K562 (cell line): Measurements from ENCODE around the gene SUPT5H. TPM values are rescaled to one million over a fixed set of nuclear protein-coding genes. Genes with fewer than 3 reads are reported as not detected.

Source experiments
- ATAC-seq: fragments of 200-7000 bp; cut with Tn5 transposase; 3 replicates; pipeline ENCODE4 v1.9.1; 2020; ENCODE audit warnings: moderate library complexity
- BruUV-seq: library from RNA; stranded (reverse); fragments of 400-500 nt; replicated peaks from 2 replicates; lab custom pipeline; 2021; lab: Mats Ljungman, UMichigan
- CTCF ChIA-PET: fragments of 300-600 bp; formaldehyde crosslinking; extraction: SDS; loops from one replicate; lab custom pipeline; 2021; ENCODE audit warnings: low intra/inter-chr PET ratio; lab: Yijun Ruan, JAX
- POLR2A ChIA-PET: fragments of 300-600, 350-650 bp; sonication (Branson Sonifier 250); formaldehyde crosslinking; extraction: SDS; loops from one replicate; lab custom pipeline; 2021; ENCODE audit warnings: antibody characterized with exemption, inconsistent platforms; lab: Yijun Ruan, JAX
- DNase-seq, 4 experiments: peaks; one replicate each; pipeline versions ENCODE4 v3.0.0 to v3.0.0-alpha.2; 2011 to 2018; ENCODE audit warnings: low spot score in 3 of 4, mixed read lengths in 3 of 4; ENCODE audit errors: extremely low read depth in 1 of 4
- FAIRE-seq: peaks from 2 replicates; lab custom pipeline; 2011; peaks lifted over from hg19 to GRCh38; lab: Jason Lieb, UNC
- H2AFZ ChIP-seq: 2 replicates; pipeline ENCODE4 v1.6.0; 2011; ENCODE audit warnings: low read depth, low read length, control low read depth, inconsistent platforms
- H3K27ac ChIP-seq: fragments of 200-600 bp; 3 replicates; pipeline ENCODE4 v1.8.0; 2011; ENCODE audit warnings: low read depth, mild to moderate bottlenecking, control low read depth, inconsistent platforms, low read length, moderate library complexity, mixed read lengths; ENCODE audit errors: extremely low read depth
- H3K27me3 ChIP-seq, 2 experiments: fragments of 300-600 bp in 1 of 2; 2 replicates in 1 of 2; 3 replicates in 1 of 2; pipeline versions ENCODE4 v1.6.0 to v1.8.0; 2011; ENCODE audit warnings: inconsistent platforms in 2 of 2, low read length in 2 of 2, mild to moderate bottlenecking in 1 of 2, mixed read lengths in 1 of 2, moderate library complexity in 1 of 2; ENCODE audit not compliant: control insufficient read depth in 2 of 2, insufficient read depth in 2 of 2
- H3K36me3 ChIP-seq: fragments of 300-600 bp; 3 replicates; pipeline ENCODE4 v1.8.0; 2011; ENCODE audit warnings: mild to moderate bottlenecking, low read length, inconsistent platforms; ENCODE audit not compliant: control insufficient read depth, insufficient read depth
- H3K4me1 ChIP-seq, 2 experiments: fragments of 200-600 bp in 1 of 2; replicated peaks in 1 of 2; 2 replicates in 1 of 2; 3 replicates in 1 of 2; pipeline versions ENCODE4 v1.5.1 to v1.8.0; 2011; ENCODE audit warnings: inconsistent platforms in 2 of 2, low read length in 2 of 2, mild to moderate bottlenecking in 1 of 2, mixed read lengths in 1 of 2, moderate library complexity in 1 of 2; ENCODE audit not compliant: control insufficient read depth in 2 of 2, insufficient read depth in 2 of 2
- H3K4me2 ChIP-seq: 2 replicates; pipeline ENCODE4 v1.6.1; 2011; ENCODE audit warnings: low read length, control low read depth, inconsistent platforms, mixed read lengths; ENCODE audit not compliant: insufficient read depth
- H3K4me3 ChIP-seq: fragments of 200-600 bp; sonication (generic), shearing (Covaris generic); 2 replicates; pipeline ENCODE4 v1.5.1; 2016; ENCODE audit warnings: control low read depth, inconsistent platforms
- H3K79me2 ChIP-seq: fragments of 200-600 bp; 3 replicates; pipeline ENCODE4 v1.8.0; 2011; ENCODE audit warnings: low read length, inconsistent platforms; ENCODE audit not compliant: control insufficient read depth, insufficient read depth
- H3K9ac ChIP-seq, 2 experiments: 2 replicates each; pipeline versions ENCODE4 v1.6.0 to v1.6.1; 2011; ENCODE audit warnings: low read depth in 2 of 2, low read length in 2 of 2, control low read depth in 1 of 2, inconsistent platforms in 1 of 2, mild to moderate bottlenecking in 1 of 2, mixed read lengths in 1 of 2; ENCODE audit not compliant: insufficient read depth in 1 of 2
- H3K9me1 ChIP-seq: one replicate; pipeline ENCODE4 v1.6.0; 2011; ENCODE audit warnings: inconsistent platforms, mild to moderate bottlenecking, low read length, moderate library complexity; ENCODE audit not compliant: control insufficient read depth, insufficient read depth
- H3K9me3 ChIP-seq: replicated peaks from 2 replicates; pipeline ENCODE4 v1.5.1; 2011; ENCODE audit warnings: low read depth, low read length, inconsistent platforms; ENCODE audit not compliant: control insufficient read depth, insufficient read depth
- H4K20me1 ChIP-seq: replicated peaks from 2 replicates; pipeline ENCODE4 v1.6.1; 2011; ENCODE audit warnings: low read length, inconsistent platforms, mixed read lengths; ENCODE audit not compliant: control insufficient read depth, insufficient read depth
- BHLHE40 ChIP-seq: IDR thresholded peaks from 2 replicates; pipeline ENCODE4 v1.6.1; 2011; ENCODE audit warnings: low read length, improper control_type of control experiment
- CLOCK ChIP-seq: fragments of 250-450 bp; sonication (Bioruptor Pico); IDR thresholded peaks from 2 replicates; pipeline ENCODE4 v1.4.0; 2020; ENCODE audit warnings: mild to moderate bottlenecking, moderate library complexity, borderline replicate concordance
- COPS2 ChIP-seq: fragments of 450-650 bp; conservative IDR thresholded peaks from 2 replicates; pipeline ENCODE4 v1.6.1; 2016; ENCODE audit warnings: mild to moderate bottlenecking, moderate library complexity
- ETV6 ChIP-seq, 3 experiments: fragments of 150-350 bp in 1 of 3; sonication (generic) in 1 of 3; formaldehyde crosslinking in 1 of 3; IDR thresholded peaks; 2 replicates each; pipeline versions ENCODE4 v1.6.1 to v1.8.0; 2014 to 2022; ENCODE audit warnings: borderline replicate concordance in 2 of 3, low read depth in 2 of 3, antibody characterized with exemption in 1 of 3, low read length in 1 of 3, mild to moderate bottlenecking in 1 of 3, missing genetic modification reagents in 1 of 3
- POLR2G ChIP-seq: fragments of 200-400 bp; formaldehyde crosslinking; IDR thresholded peaks from 2 replicates; pipeline ENCODE4 v1.6.1; 2017; ENCODE audit warnings: low read depth, mild to moderate bottlenecking, antibody characterized with exemption, low read length, moderate library complexity
- ZKSCAN3 ChIP-seq: fragments of 250-450 bp; sonication (Bioruptor Pico); IDR thresholded peaks from 2 replicates; pipeline ENCODE4 v1.4.0; 2020
- WGBS: fragments of 100-300 bp; shearing (Covaris generic); methylation state at CpG from one replicate; pipeline ENCODE4 v1.1.6; 2016; ENCODE audit warnings: low coverage, mixed read lengths; ENCODE audit not compliant: insufficient coverage; ENCODE audit errors: missing lambda C conversion rate; 5-methylcytosine and 5-hydroxymethylcytosine counted together
- in situ Hi-C: fragments of 300-500 bp; cut with MboI; formaldehyde crosslinking; loops from 4 replicates; pipeline ENCODE4 v1.15.0; 2018; ENCODE audit warnings: inconsistent platforms, mixed read lengths
- intact Hi-C: fragments of 100-400 bp; cut with micrococcal nuclease; formaldehyde crosslinking; loops from 2 replicates; pipeline ENCODE4 v1.14.2; 2022
- polyA plus RNA-seq, 8 experiments: library from polyadenylated mRNA; depleted of rRNA in 4 of 8; stranded (reverse) in 5 of 8; unstranded in 3 of 8; fragments of >200 nt; fragmentation: Nextera tagmentation in 2 of 8; fragmentation: Illumina TruSeq in 1 of 8; extraction: Ambion mirVana in 2 of 8; extraction: Trizol in 1 of 8; gene quantifications; 2 replicates each; pipeline versions ENCODE4 v1.2.1 to v1.2.3, GENCODE V29; 2011 to 2014; ENCODE audit warnings: inconsistent platforms in 1 of 8, missing spikeins in 1 of 8
- total RNA-seq, 7 experiments: library from RNA; depleted of rRNA in 6 of 7; stranded (reverse); fragments of >200 nt in 6 of 7; fragmentation: Illumina TruSeq in 2 of 7; extraction: Trizol in 2 of 7; gene quantifications; 2 replicates each; pipeline versions ENCODE4 v1.2.1 to v1.2.3, GENCODE V29; 2011 to 2021; ENCODE audit warnings: low replicate concordance in 1 of 7

Gene SUPT5H
- total and polyA plus RNA-seq, 9 of the 15 experiments (the other 6 are each of a cell fraction or from before 2014, with no cell fraction given), result 13.3 to 85.9 (median 35.9) TPM

GRCh38 chr19:39417463-39418181 is 27.8 kb upstream of the SUPT5H start:
- no peak overlapping the region for H2AFZ ChIP-seq
- POLR2A ChIA-PET, result interaction anchor here (0.6 to 2.5 kb wide), 3 partner anchors 11 to 26 kb away, joined by 5 to 7 read pairs (median 5); partner anchors contain the start of genes MED29 and PAF1
- TF ChIP-seq ETV6 (IDR thresholded peaks at IDR 0.05; ENCODE audit: borderline replicate concordance in 1 of 2, low read depth in 2 of 2, low read length in 1 of 2) (no peak), ETV6 (CRISPR knock-in tag; IDR thresholded peaks at IDR 0.05; ENCODE audit: borderline replicate concordance) (no peak), BHLHE40 (no peak), POLR2G (peak; percentile 46), CLOCK (CRISPR knock-in tag) (no peak), COPS2 (no peak), ZKSCAN3 (CRISPR knock-in tag) (no peak)
- no peaks in the 10 kb centered on the region for H3K27me3 ChIP-seq
- DNase-seq (no peak), FAIRE-seq (no peak), ATAC-seq (no peak)
- H3K9ac ChIP-seq, result peak overlapping the region in 1 of 2 experiments; percentile 35; a peak in 1 of 4 replicates
- peaks cover 19% of the 10 kb centered on the region for H3K79me2 ChIP-seq
- H3K4me3 ChIP-seq, result no peak overlapping the region
- no TSS peak for BruUV-seq
- H4K20me1 ChIP-seq, result no peaks in the 10 kb centered on the region
- no peaks in the 10 kb centered on the region for H3K9me1 ChIP-seq
- intact Hi-C loops, result no loop called here
- peaks cover 9 to 43% of the 10 kb centered on the region in 2 experiments; a peak in 4 of 5 replicates for H3K4me1 ChIP-seq
- H3K27ac ChIP-seq, result no peak overlapping the region
- H3K36me3 ChIP-seq, result peaks cover 27% of the 10 kb centered on the region; the same call in 2 of the 3 replicates
- no peaks in the 10 kb centered on the region for H3K9me3 ChIP-seq
- 86% methylated on average over 21 of the region's 30 CpGs for WGBS
- no peak overlapping the region for H3K4me2 ChIP-seq
- CTCF ChIA-PET, result no interaction called here
- in situ Hi-C loops, result no loop called here
